MCF 10A (cell line): ENCODE data around the gene E4F1. TPM values are rescaled to one million over a fixed set of nuclear protein-coding genes. Genes with fewer than 3 reads are reported as not detected.

Source experiments
- BruUV-seq: library from RNA; stranded (reverse); fragments of 400-500 nt; replicated peaks from 2 replicates; lab custom pipeline; 2021; lab: Mats Ljungman, UMichigan
- CTCF ChIA-PET: fragments of 300-600 bp; sonication (Branson Sonifier 250); formaldehyde crosslinking; extraction: SDS; loops from one replicate; lab custom pipeline; 2021; ENCODE audit warnings: antibody characterized with exemption, inconsistent platforms; lab: Yijun Ruan, JAX
- POLR2A ChIA-PET: fragments of 300-600, 350-650 bp; sonication (Branson Sonifier 250); formaldehyde crosslinking; extraction: SDS; loops from one replicate; lab custom pipeline; 2020; ENCODE audit warnings: antibody characterized with exemption, inconsistent platforms; lab: Yijun Ruan, JAX
- DNase-seq: peaks from one replicate; pipeline ENCODE4 v3.0.0-alpha.2; 2018; ENCODE audit not compliant: unreplicated experiment
- H3K27ac Mint-ChIP-seq: one replicate; pipeline ENCODE4 v1.8.0; 2022; ENCODE audit warnings: mild to moderate bottlenecking, low read depth, mixed read lengths; ENCODE audit not compliant: unreplicated experiment
- H3K27me3 Mint-ChIP-seq: one replicate; pipeline ENCODE4 v1.8.0; 2022; ENCODE audit warnings: mixed read lengths; ENCODE audit not compliant: insufficient read depth, unreplicated experiment
- H3K36me3 Mint-ChIP-seq: one replicate; pipeline ENCODE4 v1.8.0; 2022; ENCODE audit warnings: mild to moderate bottlenecking, moderate library complexity, mixed read lengths; ENCODE audit not compliant: insufficient read depth, unreplicated experiment
- H3K4me1 Mint-ChIP-seq: one replicate; pipeline ENCODE4 v1.8.0; 2022; ENCODE audit warnings: mixed read lengths; ENCODE audit not compliant: insufficient read depth, unreplicated experiment
- H3K4me3 Mint-ChIP-seq: one replicate; pipeline ENCODE4 v1.8.0; 2022; ENCODE audit warnings: mild to moderate bottlenecking, moderate library complexity, mixed read lengths; ENCODE audit not compliant: unreplicated experiment
- H3K9me3 Mint-ChIP-seq: one replicate; pipeline ENCODE4 v1.8.0; 2022; ENCODE audit warnings: mixed read lengths; ENCODE audit not compliant: unreplicated experiment
- CTCF ChIP-seq: fragments of 200-600 bp; IDR thresholded peaks from one replicate; pipeline ENCODE4 v1.8.0; 2022; ENCODE audit warnings: antibody characterized with exemption, mild to moderate bottlenecking; ENCODE audit not compliant: unreplicated experiment
- intact Hi-C: fragments of 100-400 bp; cut with micrococcal nuclease; formaldehyde crosslinking; loops from 2 replicates; pipeline ENCODE4 v1.14.1; 2022
- total RNA-seq: library from RNA; stranded (reverse); gene quantifications from 2 replicates; pipeline ENCODE4 v1.2.3, GENCODE V29; 2022

Gene E4F1
- total RNA-seq, 1 experiment from 2014 or later = 26.2 TPM

GRCh38 chr16:2178321-2179106, 44.9 kb upstream of the E4F1 start:
- POLR2A ChIA-PET = interaction anchor here (2.0 kb wide), 1 partner anchor 23 kb away, joined by 9 read pairs; the partner anchor contains the start of gene TRAF7
- peaks cover 40% of the 10 kb centered on the region for H3K36me3 Mint-ChIP-seq
- intact Hi-C loops = no loop called here
- H3K4me1 Mint-ChIP-seq = peaks cover 5% of the 10 kb centered on the region
- no peaks in the 10 kb centered on the region for H3K9me3 Mint-ChIP-seq
- CTCF ChIA-PET = interaction anchor here (0.6 to 0.9 kb wide), 2 partner anchors 10 to 13 kb away, joined by 3 to 7 read pairs; no protein-coding TSS in a partner anchor
- no TSS peak for BruUV-seq
- no peaks in the 10 kb centered on the region for H3K27me3 Mint-ChIP-seq
- DNase-seq = no peak
- H3K4me3 Mint-ChIP-seq = no peak overlapping the region
- H3K27ac Mint-ChIP-seq = no peak overlapping the region
- TF ChIP-seq CTCF = no peak

- Mint-ChIP-seq H3K27me3 (no peaks in the 10 kb centered on the region), H3K9me3 (no peaks in the 10 kb centered on the region), H3K4me3 (no peak overlapping the region), H3K27ac (no peak overlapping the region), H3K36me3 (peaks cover 34% of the 10 kb centered on the region), H3K4me1 (peaks cover 5% of the 10 kb centered on the region)
- ChIA-PET POLR2A (no interaction called here), CTCF (no interaction called here)
- no peak for TF ChIP-seq CTCF
- BruUV-seq = no TSS peak
- no peak for DNase-seq
- intact Hi-C loops = no loop called here
These were observed 44.3 kb upstream of the E4F1 start for GRCh38 chr16:2179107-2179501.

GRCh38 chr16:2179576-2179975, 43.8 kb upstream of the E4F1 start:
- no peak for TF ChIP-seq CTCF
- Mint-ChIP-seq H3K36me3 (peaks cover 29% of the 10 kb centered on the region), H3K4me1 (peaks cover 5% of the 10 kb centered on the region), H3K4me3 (no peak overlapping the region), H3K9me3 (no peaks in the 10 kb centered on the region), H3K27ac (no peak overlapping the region), H3K27me3 (no peaks in the 10 kb centered on the region)
- ChIA-PET POLR2A (no interaction called here), CTCF (no interaction called here)
- intact Hi-C loops = no loop called here
- DNase-seq = no peak
- BruUV-seq = no TSS peak

GRCh38 chr16:2180461-2180860, 42.9 kb upstream of the E4F1 start:
- CTCF ChIA-PET = no interaction called here
- Mint-ChIP-seq H3K4me3 (no peak overlapping the region), H3K27me3 (no peaks in the 10 kb centered on the region), H3K27ac (no peak overlapping the region), H3K4me1 (peaks cover 5% of the 10 kb centered on the region), H3K36me3 (peaks cover 24% of the 10 kb centered on the region), H3K9me3 (no peaks in the 10 kb centered on the region)
- no peak for TF ChIP-seq CTCF
- intact Hi-C loops = no loop called here
- POLR2A ChIA-PET = interaction anchor here (1.0 to 1.1 kb wide), 2 partner anchors 24 to 25 kb away, joined by 3 read pairs; partner anchors contain the start of gene TRAF7
- BruUV-seq = no TSS peak
- no peak for DNase-seq
